Right lobe of liver (tissue), 4 donors: ENCODE results near the gene FAM89B.

Experiments used
- POLR2A ChIP-seq: fragments of 450-650 bp; IDR thresholded peaks from one replicate; pipeline ENCODE4 v1.6.1; 2017; ENCODE audit warnings: antibody characterized with exemption, mild to moderate bottlenecking
- TF ChIP-seq, protein P1 (sequence below), 4 donors: fragments of 200-600 bp in 3 of 4; fragments of 450-650 bp in 1 of 4; IDR thresholded peaks; one replicate each; pipeline versions ENCODE4 v1.5.1 to v1.8.0; 2016 to 2022; ENCODE audit warnings: antibody characterized with exemption in 4 of 4, mild to moderate bottlenecking in 2 of 4
- donor health status: DM: no; HTN: no; CAD: no.
- donor health status: DM: no; HTN: no; CAD: no.
- donor health status: DM: no; HTN: yes; CAD: no.

DNA sequence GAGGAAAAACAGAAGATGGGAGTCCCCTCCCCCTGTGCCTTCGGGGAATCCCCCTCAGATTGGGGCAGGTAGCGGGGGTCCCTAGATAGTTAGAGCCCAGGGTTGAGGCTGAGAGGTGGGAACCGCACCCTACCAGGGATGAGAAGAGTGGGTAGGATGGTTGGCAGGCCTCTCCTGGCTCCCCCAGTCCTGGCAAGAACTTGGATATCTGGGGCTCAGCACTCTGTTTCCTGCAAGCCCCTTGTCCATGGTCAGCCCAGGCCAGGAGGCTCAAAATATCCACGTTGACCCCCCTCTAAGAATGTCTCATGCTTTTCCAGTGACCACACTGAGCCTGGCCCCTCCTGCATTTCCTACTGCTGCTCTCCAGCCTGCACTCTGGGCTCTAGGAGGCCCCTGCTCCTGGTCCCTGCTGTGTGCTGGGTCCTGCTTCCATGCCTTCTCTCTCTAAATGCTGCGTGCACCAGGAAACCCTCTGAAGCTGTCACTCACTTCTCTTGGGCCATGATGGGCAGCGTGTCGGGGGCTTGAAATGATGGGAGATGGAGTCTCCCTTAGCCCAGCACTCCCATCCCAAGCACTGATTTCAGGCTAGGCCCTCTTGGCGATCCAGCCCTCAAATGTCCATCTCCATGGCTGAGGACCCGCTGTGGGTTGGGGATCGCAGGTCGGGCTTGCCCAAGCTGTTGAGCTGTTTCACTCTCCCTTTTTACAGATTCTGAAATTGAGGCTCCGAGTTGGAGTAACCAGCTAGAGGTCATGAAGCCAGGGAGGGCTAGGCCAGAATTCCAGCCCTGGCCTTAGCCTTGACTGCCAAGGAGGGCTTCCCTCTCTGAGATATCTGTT is 39.6 kb downstream of the FAM89B start:
- TF ChIP-seq, protein P1, sequence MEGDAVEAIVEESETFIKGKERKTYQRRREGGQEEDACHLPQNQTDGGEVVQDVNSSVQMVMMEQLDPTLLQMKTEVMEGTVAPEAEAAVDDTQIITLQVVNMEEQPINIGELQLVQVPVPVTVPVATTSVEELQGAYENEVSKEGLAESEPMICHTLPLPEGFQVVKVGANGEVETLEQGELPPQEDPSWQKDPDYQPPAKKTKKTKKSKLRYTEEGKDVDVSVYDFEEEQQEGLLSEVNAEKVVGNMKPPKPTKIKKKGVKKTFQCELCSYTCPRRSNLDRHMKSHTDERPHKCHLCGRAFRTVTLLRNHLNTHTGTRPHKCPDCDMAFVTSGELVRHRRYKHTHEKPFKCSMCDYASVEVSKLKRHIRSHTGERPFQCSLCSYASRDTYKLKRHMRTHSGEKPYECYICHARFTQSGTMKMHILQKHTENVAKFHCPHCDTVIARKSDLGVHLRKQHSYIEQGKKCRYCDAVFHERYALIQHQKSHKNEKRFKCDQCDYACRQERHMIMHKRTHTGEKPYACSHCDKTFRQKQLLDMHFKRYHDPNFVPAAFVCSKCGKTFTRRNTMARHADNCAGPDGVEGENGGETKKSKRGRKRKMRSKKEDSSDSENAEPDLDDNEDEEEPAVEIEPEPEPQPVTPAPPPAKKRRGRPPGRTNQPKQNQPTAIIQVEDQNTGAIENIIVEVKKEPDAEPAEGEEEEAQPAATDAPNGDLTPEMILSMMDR (IDR thresholded peaks at IDR 0.05) = no peak
- no peak for TF ChIP-seq POLR2A
